DMS 273 treated with DMSO at 0.1 percent for 48 hours (cell line): Measurements from ENCODE around the gene HSPB7.

Experiments
- DNase-seq: peaks from one replicate; lab custom pipeline; 2025; lab: John Stamatoyannopoulos, UW

HSPB7 gene

DNA sequence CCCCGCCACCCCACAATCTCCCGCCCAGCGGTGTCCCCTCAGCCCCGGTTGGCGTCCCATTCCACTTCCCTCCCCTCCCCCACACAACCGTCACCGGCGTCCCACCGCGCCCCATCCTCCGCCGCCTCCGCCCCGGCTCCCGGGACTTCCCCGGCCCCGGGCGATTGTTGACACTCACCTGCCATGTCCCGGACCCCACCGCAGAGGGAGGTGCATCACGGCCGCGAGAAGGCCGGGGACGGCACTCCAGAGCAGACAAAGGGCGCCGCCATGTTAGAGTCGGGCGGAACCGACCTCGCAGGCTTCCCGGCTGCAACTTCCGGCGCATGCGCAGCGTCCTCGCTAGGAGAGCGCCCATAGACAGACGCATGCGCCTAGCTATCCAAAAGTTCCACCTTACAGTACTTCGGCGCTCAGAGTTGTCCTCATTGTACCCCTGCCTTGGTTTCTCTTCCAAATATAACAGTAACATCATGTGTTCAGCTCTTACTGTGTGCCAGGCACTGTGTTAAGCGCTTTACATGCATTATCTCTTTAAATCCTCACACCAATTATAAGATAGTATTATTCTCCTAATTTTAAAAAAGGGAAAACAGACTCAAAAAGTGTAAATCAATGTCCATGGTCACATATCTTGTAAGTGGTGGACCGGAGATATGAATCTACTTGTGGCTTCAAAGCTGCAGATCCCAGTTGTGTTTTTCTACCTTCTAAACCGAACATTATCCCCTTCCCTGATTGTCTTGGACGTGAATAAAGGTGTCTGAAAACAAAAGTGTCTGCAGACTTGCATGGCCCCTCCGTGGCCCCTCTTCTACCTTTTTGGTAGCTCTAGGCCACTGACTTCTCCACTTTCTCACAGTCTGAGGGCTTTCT is 41.8 kb downstream of the HSPB7 start, which contains the start of gene ZBTB17:
ZBTB17 (minus strand) TSS at position 297 of the 876 bp plus-strand sequence. CDS start 27,606 bp downstream, outside the sequence.
- peak; percentile 83 for DNase-seq

DNA sequence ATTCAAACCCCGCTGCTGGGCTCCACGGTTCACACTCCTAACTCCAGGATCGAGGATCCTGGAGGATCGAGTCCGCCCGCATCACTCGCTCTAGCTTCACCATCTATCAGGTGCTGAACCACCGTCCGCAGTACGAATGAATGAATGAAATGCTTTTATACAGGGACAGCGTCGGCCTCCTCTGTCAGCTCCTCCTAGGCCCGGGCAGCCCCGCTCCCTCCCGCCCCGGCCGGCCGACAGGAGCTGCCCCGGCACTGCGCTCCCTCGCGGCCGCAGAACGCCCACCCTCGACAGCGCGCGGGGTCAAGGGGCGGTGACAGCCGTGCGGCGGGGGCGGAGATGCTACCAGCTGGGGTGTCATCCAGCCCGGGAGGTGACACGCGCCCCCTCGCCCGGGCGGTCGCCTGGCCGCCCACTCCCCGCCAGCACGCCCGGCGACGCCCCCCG is 42.5 kb downstream of the HSPB7 start:
- peak; percentile 17 for DNase-seq

DNA sequence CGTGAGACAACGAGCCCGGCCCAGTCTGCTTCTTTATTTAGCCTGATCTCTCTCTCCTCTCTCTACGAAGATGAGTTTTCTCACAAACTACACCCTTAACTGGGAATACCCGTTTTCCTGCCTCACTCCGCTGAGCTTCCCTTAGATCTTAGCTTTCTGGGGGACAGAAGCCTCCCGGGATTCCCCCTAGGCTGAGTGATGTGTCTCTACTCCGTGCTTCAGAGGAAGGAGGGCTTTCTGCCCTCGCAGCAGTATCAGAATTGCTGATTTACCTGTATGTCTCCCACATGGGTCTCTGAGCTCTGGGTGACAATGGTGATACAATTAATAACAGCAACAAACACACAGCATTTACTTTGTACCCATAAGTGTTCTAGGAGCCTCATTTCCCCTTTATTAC is 43.0 kb downstream of the HSPB7 start:
- no peak for DNase-seq

DNA sequence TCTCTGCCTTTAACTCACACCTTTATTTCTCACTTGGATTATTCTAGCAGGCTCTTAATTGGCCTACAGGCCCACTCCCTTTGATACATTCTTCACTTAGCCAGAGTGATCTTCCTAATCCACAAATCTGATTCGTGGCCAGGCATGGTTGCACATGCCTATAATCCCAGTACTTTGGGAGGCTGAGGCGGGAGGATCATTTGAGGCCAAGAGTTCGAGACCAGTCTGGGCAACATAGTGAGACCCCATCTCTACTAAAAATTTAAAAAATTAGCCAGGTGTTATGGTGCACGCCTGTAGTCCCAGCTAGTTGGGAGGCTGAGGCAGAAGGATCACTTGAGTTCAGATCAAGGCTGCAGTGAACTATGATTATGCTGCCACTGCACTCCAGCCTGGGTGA is 44.1 kb downstream of the HSPB7 start:
- no peak for DNase-seq

DNA sequence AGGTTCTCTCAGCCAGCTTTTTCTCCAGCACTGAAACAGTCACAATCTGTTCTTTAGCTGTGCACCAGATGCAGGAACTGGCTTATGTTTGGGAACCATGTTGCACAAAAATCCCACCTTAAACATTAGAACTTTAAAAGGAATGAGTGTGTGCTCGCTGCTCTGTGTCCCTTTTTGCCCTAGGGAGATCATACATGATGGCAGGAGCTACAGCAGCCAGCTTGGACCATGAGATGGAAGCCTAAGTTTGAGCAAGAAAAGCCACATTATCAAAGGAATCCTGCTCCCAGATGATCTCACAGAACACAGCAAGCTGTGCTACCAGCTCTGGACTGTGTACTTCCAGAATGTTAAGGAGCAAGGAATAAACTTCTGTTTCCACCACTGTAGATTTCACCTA is 45.4 kb downstream of the HSPB7 start:
- no peak for DNase-seq

DNA sequence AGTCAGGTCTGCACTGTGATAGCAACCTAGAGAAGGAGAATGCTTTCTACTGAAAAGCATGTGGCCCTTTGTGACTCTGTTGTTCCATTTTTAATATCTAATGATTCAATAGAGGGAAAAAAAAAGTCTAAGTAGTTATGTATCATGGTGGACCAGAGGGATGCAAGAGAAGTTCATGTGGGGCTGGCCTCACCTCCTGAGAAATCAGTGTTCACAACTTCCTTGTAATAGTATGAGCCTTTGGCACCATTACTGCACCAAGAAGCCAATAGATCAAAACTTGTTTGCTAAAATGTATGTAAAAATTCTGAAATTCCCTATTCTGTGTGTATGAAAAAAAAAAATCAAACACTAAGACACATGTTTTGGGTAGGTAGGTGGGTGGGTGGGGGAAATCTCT is 46.9 kb downstream of the HSPB7 start:
- DNase-seq = no peak

DNA sequence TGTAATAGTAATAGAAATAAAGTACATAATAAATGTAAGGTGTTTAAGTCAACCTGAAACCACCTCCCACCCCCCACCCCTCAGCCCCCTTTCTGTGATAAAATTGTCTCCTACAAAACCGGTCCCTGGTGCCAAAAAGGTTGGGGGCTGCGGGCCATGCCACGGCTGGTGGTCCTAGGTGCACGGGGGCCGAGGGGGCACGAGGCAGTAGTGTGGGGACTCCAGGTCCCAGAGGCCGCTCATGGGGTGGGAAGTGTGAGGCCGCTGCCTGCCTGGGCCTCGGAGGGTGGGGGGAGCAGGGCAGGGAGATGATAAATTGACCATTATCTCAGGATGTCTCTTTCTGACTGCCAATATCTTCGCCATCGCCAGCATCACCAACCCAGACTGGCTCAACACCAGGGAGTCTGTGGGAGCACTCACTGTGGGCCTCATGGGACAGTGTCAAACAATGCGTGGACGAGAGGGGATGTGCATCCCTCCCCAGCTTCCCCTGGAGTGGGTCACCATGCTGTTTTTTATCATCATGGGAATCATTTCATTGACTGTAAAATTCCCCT is 48.4 kb downstream of the HSPB7 start:
- DNase-seq = no peak

DNA sequence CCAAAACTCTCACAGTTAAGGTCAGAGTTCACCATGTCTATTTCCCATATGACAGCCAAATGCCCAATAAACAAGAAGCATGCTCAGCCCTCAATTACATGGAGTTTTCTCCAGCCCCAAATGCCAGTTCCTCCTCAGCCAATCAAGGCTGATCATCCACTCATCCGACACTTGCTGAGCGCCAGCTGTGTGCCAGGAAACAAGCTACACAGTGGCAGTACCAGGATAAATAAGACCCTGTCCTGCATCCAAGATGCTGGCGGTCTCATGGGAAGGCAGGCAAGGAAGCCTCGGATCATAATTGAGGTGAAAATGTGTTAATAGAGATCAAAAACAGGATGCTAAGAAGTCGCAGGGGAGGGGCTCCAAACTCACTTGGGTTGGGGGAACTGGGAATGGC is 49.7 kb downstream of the HSPB7 start:
- no peak for DNase-seq

DNA sequence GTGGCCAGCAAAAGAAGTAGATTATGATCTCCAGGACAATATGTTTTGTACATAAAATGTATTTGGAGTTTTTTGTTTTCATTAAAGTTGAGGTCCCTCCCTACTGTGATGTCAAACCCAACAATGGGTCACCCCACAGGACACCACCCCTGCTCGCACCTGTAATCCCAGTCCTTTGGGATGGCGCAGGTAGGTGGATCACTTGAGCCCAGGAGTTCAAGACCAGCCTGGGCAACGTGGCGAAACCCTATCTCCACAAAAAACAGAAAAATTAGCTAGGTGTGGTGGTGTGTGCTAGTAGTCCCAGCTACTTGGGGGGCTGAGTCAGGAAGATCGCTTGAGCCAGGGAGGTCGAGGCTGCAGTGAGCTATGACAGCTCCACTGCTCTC is 50.9 kb downstream of the HSPB7 start:
- DNase-seq = no peak

DNA sequence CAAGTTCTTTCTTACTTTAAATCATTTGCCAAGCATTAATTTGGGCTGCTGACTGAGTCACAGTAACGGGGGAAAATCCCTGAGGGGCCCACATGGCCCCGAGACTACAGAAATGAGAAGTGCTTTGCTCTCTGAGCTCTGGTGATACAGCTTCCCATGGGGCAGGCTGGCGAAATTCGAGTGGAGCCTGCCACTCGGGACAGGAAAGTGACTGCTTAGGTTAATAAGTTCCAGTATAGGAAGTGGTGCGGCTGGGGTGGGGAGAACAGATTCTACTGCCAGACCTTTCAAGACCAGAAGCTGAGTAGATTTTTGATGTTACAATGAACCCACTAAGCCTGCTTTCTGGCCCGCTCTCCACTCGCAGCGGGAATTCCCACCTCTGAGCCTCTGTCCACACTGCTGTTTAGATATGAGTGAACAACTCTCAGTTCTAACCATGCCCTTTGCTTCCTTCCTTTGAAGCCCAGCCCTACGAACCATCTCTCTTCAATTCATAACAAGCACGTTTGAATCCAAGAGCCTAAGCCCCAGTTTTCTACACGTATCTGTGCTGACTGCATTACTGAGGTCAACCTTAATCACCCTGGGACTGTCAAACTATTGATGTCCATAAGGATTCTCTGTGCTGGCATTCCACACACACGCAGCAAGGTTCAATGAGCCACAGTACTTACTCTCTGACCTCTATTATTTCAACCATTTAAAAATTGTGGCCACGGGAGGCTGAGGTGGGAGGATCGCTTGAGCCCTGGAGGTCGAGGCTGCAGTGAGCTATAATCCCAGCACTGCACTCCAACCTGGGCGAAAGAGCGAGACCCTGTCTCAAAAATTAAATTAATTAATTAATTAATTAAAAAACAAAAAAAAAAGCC is 51.5 kb downstream of the HSPB7 start:
- DNase-seq = no peak

DNA sequence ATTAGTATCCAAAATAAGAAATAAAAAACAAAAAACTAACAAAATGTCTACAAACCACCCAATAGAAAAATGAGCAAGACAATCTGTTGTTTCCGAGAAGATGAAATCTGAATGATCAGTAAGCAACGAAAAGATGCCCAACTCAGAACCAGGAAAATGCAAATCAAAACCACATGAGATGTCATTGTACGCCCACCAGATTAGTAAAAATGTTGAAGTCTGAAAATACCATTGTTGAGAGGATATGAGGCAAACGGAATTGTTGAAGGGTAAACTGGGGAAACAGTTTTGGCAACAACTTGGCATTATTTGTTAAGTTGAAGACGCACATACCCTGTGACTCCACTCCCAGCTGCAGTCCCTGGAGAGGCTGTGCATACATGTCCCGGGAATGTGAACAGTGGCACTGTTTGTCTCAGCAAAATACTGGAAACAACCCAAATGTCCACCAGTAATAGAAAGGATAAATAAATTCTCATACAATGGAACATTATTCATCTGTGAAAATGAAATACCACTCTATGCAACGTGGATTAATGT is 52.5 kb downstream of the HSPB7 start:
- DNase-seq = no peak
